Heart left ventricle (tissue), 16 donors: ENCODE data around the gene SIL1. TPM values are rescaled to one million over a fixed set of nuclear protein-coding genes. Genes with fewer than 3 reads are reported as not detected.

ENCODE experiments used
- ATAC-seq, 4 donors: fragments of 200-7000 bp; cut with Tn5 transposase; one replicate each; pipeline ENCODE4 v1.9.1; 2020 to 2022; ENCODE audit warnings: moderate library complexity in 4 of 4, mild to moderate bottlenecking in 3 of 4, moderate number of reproducible peaks in 1 of 4
- DNase-seq, 5 donors: peaks; one replicate each; pipeline ENCODE4 v3.0.0-alpha.2; 2020
- H3K27ac ChIP-seq, 12 donors: fragments of 200-600 bp; sonication (generic) in 4 of 12; one replicate each; pipeline versions ENCODE4 v1.5.0 to v1.8.0; 2016 to 2022; ENCODE audit warnings: mild to moderate bottlenecking in 2 of 12
- H3K27me3 ChIP-seq, 9 donors: fragments of 200-600 bp; sonication (generic) in 2 of 9; one replicate each; pipeline versions ENCODE4 v1.5.1 to v1.8.0; 2016 to 2022; ENCODE audit warnings: mild to moderate bottlenecking in 3 of 9
- H3K36me3 ChIP-seq, 9 donors: fragments of 200-600 bp; sonication (generic) in 2 of 9; one replicate each; pipeline versions ENCODE4 v1.5.0 to v1.8.0; 2018 to 2022; ENCODE audit warnings: mild to moderate bottlenecking in 2 of 9
- H3K4me1 ChIP-seq, 12 donors: fragments of 200-600 bp; sonication (generic) in 4 of 12; one replicate each; pipeline versions ENCODE4 v1.5.0 to v1.8.0; 2016 to 2022; ENCODE audit warnings: mild to moderate bottlenecking in 3 of 12
- H3K4me3 ChIP-seq, 12 donors: fragments of 200-600 bp; sonication (generic) in 4 of 12; one replicate each; pipeline versions ENCODE4 v1.5.0 to v1.8.0; 2017 to 2022; ENCODE audit warnings: mild to moderate bottlenecking in 9 of 12, moderate library complexity in 4 of 12
- H3K9me3 ChIP-seq, 12 donors: fragments of 200-600 bp; sonication (generic) in 4 of 12; one replicate each; pipeline versions ENCODE4 v1.5.0 to v1.8.0; 2016 to 2022; ENCODE audit warnings: mild to moderate bottlenecking in 1 of 12
- CTCF ChIP-seq, 12 donors: fragments of 200-600 bp; sonication (generic) in 4 of 12; IDR thresholded peaks; one replicate each; pipeline versions ENCODE4 v1.5.0 to v1.8.0; 2018 to 2022; ENCODE audit warnings: antibody characterized with exemption in 12 of 12, mild to moderate bottlenecking in 5 of 12
- POLR2A ChIP-seq, 2 donors: fragments of 450-650 bp; IDR thresholded peaks; one replicate each; pipeline ENCODE4 v1.6.1; 2017; ENCODE audit warnings: antibody characterized with exemption in 2 of 2, mild to moderate bottlenecking in 2 of 2, moderate library complexity in 2 of 2
- WGBS, 4 donors: extraction: QIAGEN DNeasy Blood & Tissue Kit in 2 of 4; methylation state at CpG; one replicate each; pipeline versions ENCODE4 v1.1.5 to v1.1.7; 2013 to 2018; 5-methylcytosine and 5-hydroxymethylcytosine counted together
- intact Hi-C, 10 donors: fragments of 100-400 bp; cut with DNase I; formaldehyde crosslinking; loops; one replicate each; pipeline versions ENCODE4 v1.11.1 to v1.14.2; 2022
- polyA plus RNA-seq, 2 donors: library from polyadenylated mRNA; stranded (reverse); fragments of 200-250 nt; gene quantifications; one replicate each; pipeline ENCODE4 v1.2.3, GENCODE V29; 2013
- total RNA-seq, 9 donors: library from RNA; depleted of rRNA in 2 of 9; stranded (reverse); fragments of >200 nt in 2 of 9; fragmentation: NEBNext Ultra II Directional in 3 of 9; extraction: Animal tissue kit (Norgen Biotek cat#: 25700) in 3 of 9; gene quantifications; one replicate each; pipeline versions ENCODE4 v1.1.0 to v1.2.4, GENCODE V29; 2016 to 2023
- donor health status: ischemic (EF 13 %, LVEDD 7.1; RV severe dilation, severe dysfunction).
- donor health status: healthy with polysubstance abuse.
- donor health status: DM: no; HTN: yes; CAD: no.
- donor health status: DM: no; HTN: no; CAD: no.
- donor health status: ischemic (EF 25% LVEDD 6.9; RV normal size, moderate dysfunction).
- donor health status: ischemic (EF 25% LVEDD 5.7; RV mildly dilated, moderate dysfunction).
- donor health status: healthy.
- donor health status: DM: yes; HTN: yes; CAD: no.
- donor health status: ischemic (EF 35%, LVEDD 5.7; RV mildly dilated, moderate dysfunction).
- donor health status: nonischemic (EF 11% LVEDD 7.7; RV severe dilation, severe dysfunction).
- donor health status: DM: yes; HTN: yes; CAD: no.
- donor health status: PGD.
- donor health status: ischemic (EF 29% LVEDD 5.4; RV normal size, mild dysfunction).
- donor health status: nonischemic (EF 23%, LVEDD 6.1; RV moderate dilation, normal function).

The SIL1 gene
- total and polyA plus RNA-seq, 11 donors, result 33.8 to 341 (median 40.2) TPM

DNA sequence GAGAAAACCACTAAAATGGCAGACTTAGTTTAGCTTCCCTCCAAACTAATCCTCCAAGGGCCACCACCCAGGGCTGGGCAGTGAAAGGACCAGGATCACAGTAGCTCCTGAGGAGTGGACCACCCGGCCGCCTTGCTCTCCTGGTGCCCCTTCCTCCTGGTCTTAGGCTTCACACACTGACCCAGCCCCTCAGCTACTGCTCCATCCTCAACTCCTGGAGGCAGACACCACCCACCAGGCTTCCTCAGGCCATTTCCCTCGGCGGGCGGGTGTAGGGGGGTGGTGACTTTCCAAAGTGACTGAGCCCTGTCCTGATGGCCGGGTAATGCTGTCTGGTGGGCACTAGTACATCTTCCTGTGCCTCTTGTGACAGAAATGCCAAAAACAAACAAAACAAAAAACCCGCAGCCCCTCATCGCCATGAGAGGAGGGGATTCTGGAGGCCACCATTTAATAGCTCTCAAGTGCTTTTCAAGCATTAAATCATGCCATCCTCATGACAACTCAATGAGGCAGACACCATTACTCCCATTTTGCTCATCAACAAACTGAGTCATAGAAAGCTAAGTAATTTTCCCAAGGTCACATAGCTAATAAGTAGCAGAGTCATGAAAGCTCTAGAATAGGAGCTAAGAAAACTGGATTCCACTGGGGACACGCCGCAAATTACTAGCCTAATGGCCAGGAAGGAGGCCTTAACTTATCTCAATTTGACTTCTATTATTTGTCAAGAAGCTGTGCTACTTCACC is 231.8 kb downstream of the SIL1 start:
- no peaks in the 10 kb centered on the region for H3K9me3 ChIP-seq
- no peak for TF ChIP-seq CTCF (IDR thresholded peaks at IDR 0.05)
- TF ChIP-seq POLR2A (IDR thresholded peaks at IDR 0.05), result no peak

GRCh38 chr5:138965626-138966025 is 232.5 kb downstream of the SIL1 start:
- intact Hi-C loops, result no loop called here
- Histone ChIP-seq H3K27ac (no peak overlapping the region), H3K9me3 (no peaks in the 10 kb centered on the region), H3K4me3 (no peak overlapping the region), H3K27me3 (no peaks in the 10 kb centered on the region), H3K4me1 (peaks cover 0 to 72% (median 18%) of the 10 kb centered on the region in 12 donors), H3K36me3 (no peaks in the 10 kb centered on the region)
- no peak for DNase-seq
- WGBS, 4 donors, result 96 to 100% (median 98%) methylated on average over 2 of the region's 2 CpGs
- ATAC-seq, result no peak
- TF ChIP-seq CTCF (IDR thresholded peaks at IDR 0.05) (no peak), POLR2A (IDR thresholded peaks at IDR 0.05) (no peak)

More for the DNA sequence above, 231.8 kb downstream of the SIL1 start:
- ATAC-seq (no peak), DNase-seq (no peak)
- no peaks in the 10 kb centered on the region for H3K36me3 ChIP-seq
- no peaks in the 10 kb centered on the region for H3K27me3 ChIP-seq
- 92 to 98% (median 96%) methylated on average over 7 to 10 of the region's 10 CpGs for WGBS, 4 donors
- no peak overlapping the region for H3K27ac ChIP-seq
- no peak overlapping the region for H3K4me3 ChIP-seq
- intact Hi-C loops, result no loop called here
- peaks cover 0 to 80% (median 19%) of the 10 kb centered on the region in 12 donors for H3K4me1 ChIP-seq

DNA sequence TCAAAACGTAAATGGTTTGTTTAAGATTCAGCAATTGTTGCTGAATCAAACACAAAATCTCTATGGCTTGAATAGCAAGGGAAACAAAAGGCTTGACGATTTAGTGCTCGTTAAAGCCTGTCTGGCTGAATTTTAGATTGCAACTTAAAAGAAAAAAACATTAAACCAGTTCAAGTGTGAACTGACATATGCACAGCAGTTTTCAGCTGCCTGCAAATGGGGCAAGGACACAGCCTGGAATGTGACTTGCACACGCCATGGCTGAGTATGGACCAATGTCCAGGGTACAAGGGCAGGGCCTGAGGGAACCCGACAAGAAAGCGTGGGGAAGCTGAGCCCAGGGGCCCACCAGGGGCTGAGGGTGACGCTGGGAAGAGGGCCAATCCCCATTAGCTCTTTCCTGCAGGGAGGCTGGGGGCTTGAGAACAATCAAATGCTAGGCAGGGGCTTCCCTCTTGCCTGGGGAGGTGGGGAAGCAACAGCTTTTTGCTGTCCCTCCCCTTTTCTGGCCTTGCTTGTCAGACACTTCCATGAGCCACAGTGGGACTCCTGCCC is 233.4 kb downstream of the SIL1 start:
- ATAC-seq (no peak), DNase-seq (no peak)
- TF ChIP-seq POLR2A (IDR thresholded peaks at IDR 0.05) (no peak), CTCF (IDR thresholded peaks at IDR 0.05) (no peak)
- H3K27ac ChIP-seq, result no peak overlapping the region
- intact Hi-C loops, result no loop called here
- no peaks in the 10 kb centered on the region for H3K27me3 ChIP-seq
- no peaks in the 10 kb centered on the region for H3K9me3 ChIP-seq
- H3K36me3 ChIP-seq, result no peaks in the 10 kb centered on the region
- no peak overlapping the region for H3K4me3 ChIP-seq
- peaks cover 0 to 64% (median 16%) of the 10 kb centered on the region in 12 donors for H3K4me1 ChIP-seq
- 66 to 78% (median 73%) methylated on average over 7 of the region's 7 CpGs for WGBS, 4 donors

GRCh38 chr5:138963763-138964371 is 234.3 kb downstream of the SIL1 start:
- no peaks in the 10 kb centered on the region for H3K27me3 ChIP-seq
- peaks cover 0 to 55% (median 12%) of the 10 kb centered on the region in 12 donors for H3K4me1 ChIP-seq
- DNase-seq, result no peak
- TF ChIP-seq POLR2A (IDR thresholded peaks at IDR 0.05), result no peak
- no peak for TF ChIP-seq CTCF (IDR thresholded peaks at IDR 0.05)
- H3K36me3 ChIP-seq, result no peaks in the 10 kb centered on the region
- 78 to 89% (median 84%) methylated on average over 11 to 13 of the region's 13 CpGs for WGBS, 4 donors
- intact Hi-C loops, result no loop called here
- H3K27ac ChIP-seq, result no peak overlapping the region
- H3K4me3 ChIP-seq, result no peak overlapping the region
- no peaks in the 10 kb centered on the region for H3K9me3 ChIP-seq
- ATAC-seq, result no peak
